Stimulated activated CD8-positive, alpha-beta memory T cell treated with anti-CD3 and anti-CD28 coated beads, Interleukin-4, amount 100 ng/mL, for 48 hours (primary cell): Measurements from ENCODE around the gene ZNF808.
A peak's percentile ranks its signal among the peaks of the same experiment; 100 is the strongest.
"Not testable (repeated sequence)": the region's sequence is repeated elsewhere in the genome, so short reads cannot be mapped to it uniquely, and the experiment has no call there.

ENCODE experiments used
- DNase-seq: peaks from one replicate; pipeline ENCODE4 v3.0.0-alpha.2; 2020

Gene ZNF808

DNA sequence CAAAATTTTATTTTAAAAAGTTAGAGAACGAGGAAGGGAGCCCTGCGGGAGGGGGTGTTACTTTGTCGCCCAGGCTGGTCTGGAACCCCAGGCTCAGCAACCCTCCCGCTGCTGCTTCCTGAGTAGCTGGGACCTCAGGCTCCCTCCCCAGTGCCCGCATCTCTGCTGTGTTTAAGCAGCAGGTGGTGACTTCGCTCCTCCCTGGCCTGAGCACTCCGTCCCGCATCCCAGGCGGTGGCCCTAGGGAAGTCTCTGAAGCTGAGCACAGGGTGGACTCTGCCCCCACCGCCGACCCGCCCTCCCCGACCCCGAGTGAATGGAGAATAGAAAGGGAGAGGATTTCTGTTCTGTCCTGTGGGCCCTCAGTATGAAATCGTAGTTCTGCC, 73.2 kb downstream of the ZNF808 start:
- DNase-seq: peak; percentile 29

DNA sequence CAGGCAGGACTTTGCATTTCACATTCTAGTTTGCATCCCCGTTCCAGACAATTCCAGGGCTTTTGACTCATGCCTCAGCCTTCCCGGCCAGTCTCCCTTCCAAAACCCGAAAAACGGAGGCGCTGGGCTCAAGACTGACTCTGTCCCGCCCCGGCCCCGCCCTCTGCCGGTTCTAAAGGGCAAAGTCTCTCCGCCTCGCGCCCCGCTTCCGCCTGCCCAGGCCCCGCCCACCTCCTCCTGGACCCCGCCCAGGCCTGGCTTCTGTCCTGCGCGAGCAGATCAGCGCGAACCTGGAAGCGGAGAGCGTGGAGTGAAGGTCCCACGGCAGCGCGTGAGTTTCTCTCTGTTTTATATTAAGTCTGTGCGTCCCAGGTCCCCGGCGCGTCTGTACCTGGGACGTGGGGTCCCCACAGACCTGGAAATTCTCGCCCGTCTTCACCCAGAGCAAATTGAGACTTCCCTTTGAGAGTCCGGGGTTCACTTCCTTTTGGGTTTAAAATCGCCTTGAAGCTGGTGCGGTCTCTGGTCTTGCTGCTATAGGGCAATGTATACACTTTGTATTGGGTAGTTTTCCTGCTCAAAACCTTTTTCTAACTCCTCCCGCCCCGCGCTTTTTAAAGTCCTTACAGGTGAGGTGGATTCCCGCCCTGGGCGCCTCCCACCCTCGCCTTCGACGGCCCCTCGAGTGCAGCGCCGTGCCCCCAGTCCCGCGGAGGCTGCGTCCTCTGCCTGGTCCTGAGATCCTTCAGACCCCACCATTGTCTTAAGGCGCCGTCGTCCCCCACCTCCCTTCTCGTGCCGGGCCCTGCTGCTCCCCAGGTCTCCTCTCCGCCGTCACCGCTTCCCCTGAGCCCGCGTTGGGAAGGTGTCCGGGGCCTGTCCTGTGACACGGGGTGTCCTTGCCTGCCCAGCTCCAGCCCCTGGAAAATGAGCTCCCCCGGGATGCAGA, 73.8 kb downstream of the ZNF808 start:
- peak; percentile 96 for DNase-seq

DNA sequence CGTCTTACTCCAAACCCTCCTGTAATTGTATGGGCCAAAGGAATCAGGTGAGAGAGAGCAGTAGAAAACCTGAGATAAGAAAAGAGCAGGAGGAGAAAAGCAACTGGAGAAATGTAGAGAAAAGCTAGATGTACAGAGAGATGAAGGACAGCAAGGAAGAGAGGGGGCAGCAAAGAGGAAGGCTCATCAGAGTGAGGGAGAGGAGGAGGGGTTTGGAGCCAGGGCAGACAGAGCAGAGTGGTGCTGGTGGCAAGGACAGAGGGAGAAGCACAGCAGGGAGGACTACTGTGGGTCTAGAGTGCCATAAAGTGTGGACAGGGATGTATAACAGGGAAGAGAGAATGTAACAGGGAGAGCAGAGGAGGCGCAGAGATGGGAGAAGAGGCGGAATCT, 74.5 kb downstream of the ZNF808 start:
- not testable (repeated sequence) for DNase-seq

DNA sequence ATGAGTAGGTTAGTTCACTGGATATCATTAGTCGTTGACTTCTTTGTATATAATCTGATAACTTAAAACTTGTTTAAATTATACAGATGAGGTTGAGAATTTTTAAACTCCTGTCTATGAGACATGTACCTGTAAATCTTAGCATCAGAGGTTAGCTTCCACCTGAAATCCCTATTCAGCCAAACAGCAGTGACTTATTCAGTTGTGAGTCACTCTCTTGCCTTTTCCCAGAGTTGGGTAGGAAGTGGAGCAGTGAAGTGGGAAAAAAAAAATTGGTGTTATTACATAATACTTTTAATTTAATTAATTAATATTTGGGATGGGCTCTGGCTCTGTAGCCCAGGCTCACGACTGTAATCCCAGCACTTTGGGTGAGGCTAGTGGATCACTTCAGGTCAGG, 75.5 kb downstream of the ZNF808 start:
- DNase-seq: no peak

DNA sequence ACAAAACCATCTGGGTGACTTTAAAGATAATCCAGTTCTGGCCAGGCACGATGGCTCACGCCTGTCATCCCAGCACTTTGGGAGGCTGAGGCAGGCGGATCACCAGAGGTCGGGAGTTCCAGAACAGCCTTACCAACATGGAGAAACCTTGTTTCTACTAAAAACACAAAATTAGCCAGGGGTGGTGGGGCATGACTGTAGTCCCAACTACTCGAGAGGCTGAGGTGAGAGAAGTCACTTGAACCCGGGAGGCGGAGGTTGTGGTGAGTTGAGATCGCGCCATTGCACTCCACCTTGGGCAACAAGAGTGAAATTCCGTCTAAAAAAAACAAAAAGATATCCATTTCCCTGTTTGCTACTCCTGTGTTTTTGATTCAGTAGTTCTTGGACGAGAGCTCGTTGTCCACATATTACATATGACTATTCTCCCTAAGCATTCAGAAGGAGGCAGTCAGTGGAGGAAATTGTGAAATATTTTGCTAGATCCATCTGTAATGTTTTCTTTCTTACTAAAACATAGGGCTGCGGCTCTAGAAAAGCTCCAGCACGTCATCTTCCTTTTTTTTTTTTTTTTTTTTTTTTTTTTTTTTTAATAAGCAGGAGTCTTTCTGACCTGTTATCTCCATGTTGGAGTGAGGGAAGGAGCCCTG, 76.2 kb downstream of the ZNF808 start:
- no peak for DNase-seq
